Measurements from ENCODE around the gene RIN3.

The RIN3 gene

DNA sequence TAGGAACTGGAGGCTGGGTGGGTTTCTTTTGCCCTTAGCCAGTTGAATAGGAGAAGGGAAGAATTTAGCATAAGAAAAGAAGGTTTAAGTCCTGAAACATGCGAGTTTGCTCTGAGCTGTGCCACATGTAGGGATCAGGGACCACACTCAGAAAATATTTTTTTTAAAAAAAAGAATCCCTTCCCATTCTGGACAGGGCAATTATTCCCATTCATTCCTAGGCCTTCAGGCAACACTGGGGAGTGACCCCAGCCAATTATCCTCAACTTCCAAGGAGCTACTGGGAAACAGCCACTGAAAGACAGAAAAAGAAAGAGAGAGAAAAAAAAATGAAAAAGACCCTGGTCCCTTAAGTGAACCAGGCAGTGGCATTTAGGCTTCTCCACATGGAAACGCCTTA, 115.1 kb downstream of the RIN3 start:
- TF ChIP-seq, protein P1, sequence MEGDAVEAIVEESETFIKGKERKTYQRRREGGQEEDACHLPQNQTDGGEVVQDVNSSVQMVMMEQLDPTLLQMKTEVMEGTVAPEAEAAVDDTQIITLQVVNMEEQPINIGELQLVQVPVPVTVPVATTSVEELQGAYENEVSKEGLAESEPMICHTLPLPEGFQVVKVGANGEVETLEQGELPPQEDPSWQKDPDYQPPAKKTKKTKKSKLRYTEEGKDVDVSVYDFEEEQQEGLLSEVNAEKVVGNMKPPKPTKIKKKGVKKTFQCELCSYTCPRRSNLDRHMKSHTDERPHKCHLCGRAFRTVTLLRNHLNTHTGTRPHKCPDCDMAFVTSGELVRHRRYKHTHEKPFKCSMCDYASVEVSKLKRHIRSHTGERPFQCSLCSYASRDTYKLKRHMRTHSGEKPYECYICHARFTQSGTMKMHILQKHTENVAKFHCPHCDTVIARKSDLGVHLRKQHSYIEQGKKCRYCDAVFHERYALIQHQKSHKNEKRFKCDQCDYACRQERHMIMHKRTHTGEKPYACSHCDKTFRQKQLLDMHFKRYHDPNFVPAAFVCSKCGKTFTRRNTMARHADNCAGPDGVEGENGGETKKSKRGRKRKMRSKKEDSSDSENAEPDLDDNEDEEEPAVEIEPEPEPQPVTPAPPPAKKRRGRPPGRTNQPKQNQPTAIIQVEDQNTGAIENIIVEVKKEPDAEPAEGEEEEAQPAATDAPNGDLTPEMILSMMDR (IDR thresholded peaks at IDR 0.05), result no peak

DNA sequence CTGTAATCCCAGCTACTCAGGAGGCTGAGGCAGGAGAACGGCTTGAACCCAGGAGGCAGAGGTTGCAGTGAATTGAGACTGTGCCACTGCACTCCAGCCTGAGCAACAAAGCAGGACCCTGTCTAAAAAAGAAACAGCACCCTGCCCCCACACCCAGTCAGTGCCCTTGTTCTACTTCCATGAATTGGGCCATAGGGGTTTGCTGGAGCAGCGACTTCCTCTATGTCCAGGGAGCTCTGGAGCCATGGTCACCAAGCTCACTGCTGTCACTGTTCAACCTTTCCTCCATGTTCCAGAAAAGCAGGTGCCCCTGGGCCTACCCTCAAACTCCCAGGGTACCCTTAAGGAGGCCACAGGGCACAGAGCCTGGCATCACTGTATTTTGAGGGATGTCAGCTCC, 116.8 kb downstream of the RIN3 start:
- TF ChIP-seq, protein P1 (IDR thresholded peaks at IDR 0.05), result no peak

GRCh38 chr14:92631098-92631497, 117.5 kb downstream of the RIN3 start:
- TF ChIP-seq, protein P1 (IDR thresholded peaks at IDR 0.05), result no peak

GRCh38 chr14:92632546-92633273, 119.1 kb downstream of the RIN3 start:
- TF ChIP-seq, protein P1 (IDR thresholded peaks at IDR 0.05), result no peak

DNA sequence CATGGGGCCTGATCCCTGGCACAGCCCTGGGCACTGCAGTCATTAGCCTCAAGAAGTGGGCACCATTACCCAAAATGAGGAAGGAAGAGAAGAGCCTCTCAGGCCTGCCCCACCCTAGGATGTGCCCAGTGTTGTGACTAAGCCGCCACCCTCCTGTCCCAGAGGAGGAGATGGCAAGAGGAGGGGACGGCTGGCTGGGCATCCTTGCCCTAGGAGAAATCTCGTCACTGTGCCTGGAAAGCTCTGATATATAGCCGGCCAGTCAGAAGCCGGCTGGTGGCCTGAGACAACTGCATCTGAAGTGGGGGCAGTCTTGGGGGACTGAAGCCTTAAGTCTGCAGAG, 119.7 kb downstream of the RIN3 start:
- TF ChIP-seq, protein P1 (IDR thresholded peaks at IDR 0.05), result no peak

DNA sequence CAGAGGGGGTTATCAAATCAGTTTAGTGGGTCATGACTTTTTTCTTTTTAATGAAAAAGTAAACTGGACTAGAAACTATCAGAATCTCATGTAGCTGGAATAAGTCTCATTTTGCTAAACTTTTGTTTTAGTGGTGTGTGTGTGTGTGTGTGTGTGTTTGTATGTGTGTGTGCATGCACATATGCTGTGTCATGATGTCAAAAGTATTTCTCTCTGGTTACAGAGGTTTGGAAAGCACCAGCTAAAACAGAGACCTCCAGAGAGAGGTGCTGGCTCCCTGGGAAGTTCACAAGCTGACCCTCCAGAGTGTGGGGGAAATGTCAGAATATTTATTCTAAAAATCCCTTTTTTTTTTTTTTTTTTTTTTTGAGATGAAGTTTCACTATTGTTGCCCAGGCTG, 120.1 kb downstream of the RIN3 start:
- TF ChIP-seq, protein P1 (IDR thresholded peaks at IDR 0.05), result no peak

GRCh38 chr14:92635031-92635430, 121.5 kb downstream of the RIN3 start:
- TF ChIP-seq, protein P1 (IDR thresholded peaks at IDR 0.05), result no peak

GRCh38 chr14:92635896-92636295, 122.3 kb downstream of the RIN3 start:
- TF ChIP-seq, protein P1 (IDR thresholded peaks at IDR 0.05), result no peak

Data from LNCAP (cell line).